ENCODE results near the gene GPR21.

GRCh38 chr9:123008909-123009308 lies 24.6 kb upstream of the GPR21 start:
- TF ChIP-seq, protein P1, sequence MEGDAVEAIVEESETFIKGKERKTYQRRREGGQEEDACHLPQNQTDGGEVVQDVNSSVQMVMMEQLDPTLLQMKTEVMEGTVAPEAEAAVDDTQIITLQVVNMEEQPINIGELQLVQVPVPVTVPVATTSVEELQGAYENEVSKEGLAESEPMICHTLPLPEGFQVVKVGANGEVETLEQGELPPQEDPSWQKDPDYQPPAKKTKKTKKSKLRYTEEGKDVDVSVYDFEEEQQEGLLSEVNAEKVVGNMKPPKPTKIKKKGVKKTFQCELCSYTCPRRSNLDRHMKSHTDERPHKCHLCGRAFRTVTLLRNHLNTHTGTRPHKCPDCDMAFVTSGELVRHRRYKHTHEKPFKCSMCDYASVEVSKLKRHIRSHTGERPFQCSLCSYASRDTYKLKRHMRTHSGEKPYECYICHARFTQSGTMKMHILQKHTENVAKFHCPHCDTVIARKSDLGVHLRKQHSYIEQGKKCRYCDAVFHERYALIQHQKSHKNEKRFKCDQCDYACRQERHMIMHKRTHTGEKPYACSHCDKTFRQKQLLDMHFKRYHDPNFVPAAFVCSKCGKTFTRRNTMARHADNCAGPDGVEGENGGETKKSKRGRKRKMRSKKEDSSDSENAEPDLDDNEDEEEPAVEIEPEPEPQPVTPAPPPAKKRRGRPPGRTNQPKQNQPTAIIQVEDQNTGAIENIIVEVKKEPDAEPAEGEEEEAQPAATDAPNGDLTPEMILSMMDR (conservative IDR thresholded peaks at IDR 0.05 in 1 of 2, IDR thresholded peaks at IDR 0.05 in 1 of 2; ENCODE audit: low read depth in 1 of 2, low read length in 2 of 2) = no peak
- TF ChIP-seq EZH2 (IDR thresholded peaks at IDR 0.05; ENCODE audit: low read length, missing control alignments) = no peak

Measured in fibroblast of lung (primary cell).